GM12878 (cell line): Measurements from ENCODE around the gene KAZN. TPM values are rescaled to one million over a fixed set of nuclear protein-coding genes. Genes with fewer than 3 reads are reported as not detected.

Experiments used
- BACH1 ChIP-seq: fragments of 450-650 bp; IDR thresholded peaks from 2 replicates; pipeline ENCODE4 v1.6.1; 2017; ENCODE audit warnings: mild to moderate bottlenecking, borderline replicate concordance
- BHLHE40 ChIP-seq, 2 experiments: fragments of 450-650 bp in 1 of 2; IDR thresholded peaks; 2 replicates each; pipeline ENCODE4 v1.6.1; 2011 to 2017; ENCODE audit warnings: low read depth in 2 of 2, borderline replicate concordance in 1 of 2, improper control_type of control experiment in 1 of 2, low read length in 1 of 2, mild to moderate bottlenecking in 1 of 2
- CBFB ChIP-seq: IDR thresholded peaks from 2 replicates; pipeline ENCODE4 v1.6.1; 2016; ENCODE audit warnings: antibody characterized with exemption, low read depth
- DPF2 ChIP-seq: fragments of 450-650 bp; IDR thresholded peaks from 2 replicates; pipeline ENCODE4 v1.6.1; 2017; ENCODE audit warnings: mild to moderate bottlenecking
- EED ChIP-seq: sonication (generic); IDR thresholded peaks from 2 replicates; pipeline ENCODE4 v1.6.1; 2016; ENCODE audit warnings: antibody characterized with exemption, low read depth
- IKZF1 ChIP-seq: fragments of 450-650 bp; conservative IDR thresholded peaks from 2 replicates; pipeline ENCODE4 v1.6.1; 2017; ENCODE audit warnings: antibody characterized with exemption, mild to moderate bottlenecking
- IKZF2 ChIP-seq, 2 experiments: fragments of 450-650 bp; IDR thresholded peaks; 2 replicates each; pipeline ENCODE4 v1.6.1; 2017; ENCODE audit warnings: mild to moderate bottlenecking in 2 of 2, moderate library complexity in 2 of 2
- IRF5 ChIP-seq: fragments of 450-650 bp; IDR thresholded peaks from 2 replicates; pipeline ENCODE4 v1.6.1; 2017; ENCODE audit warnings: borderline replicate concordance
- LARP7 ChIP-seq: fragments of 450-650 bp; IDR thresholded peaks from 2 replicates; pipeline ENCODE4 v1.6.1; 2017; ENCODE audit warnings: mild to moderate bottlenecking
- NBN ChIP-seq: fragments of 450-650 bp; IDR thresholded peaks from 2 replicates; pipeline ENCODE4 v1.6.1; 2016
- NKRF ChIP-seq: fragments of 450-650 bp; conservative IDR thresholded peaks from 2 replicates; pipeline ENCODE4 v1.6.1; 2017; ENCODE audit warnings: mild to moderate bottlenecking, moderate library complexity
- RBBP5 ChIP-seq: fragments of 200-600 bp; sonication (generic); conservative IDR thresholded peaks from 2 replicates; pipeline ENCODE4 v1.6.1; 2016
- RUNX3 ChIP-seq: IDR thresholded peaks from 2 replicates; pipeline ENCODE4 v1.6.1; 2012; ENCODE audit warnings: low read length, inconsistent platforms
- SMARCA5 ChIP-seq: fragments of 450-650 bp; IDR thresholded peaks from 2 replicates; pipeline ENCODE4 v1.6.1; 2017; ENCODE audit warnings: mild to moderate bottlenecking
- SMC3 ChIP-seq: IDR thresholded peaks from 2 replicates; pipeline ENCODE4 v1.6.1; 2011; ENCODE audit warnings: low read length, improper control_type of control experiment, borderline replicate concordance
- SUPT20H ChIP-seq: IDR thresholded peaks from 2 replicates; pipeline ENCODE4 v1.6.1; 2011; ENCODE audit warnings: low read depth, mild to moderate bottlenecking, low read length, moderate library complexity, borderline replicate concordance; ENCODE audit not compliant: control insufficient read depth
- SUZ12 ChIP-seq: fragments of 200-600 bp; sonication (generic); IDR thresholded peaks from one replicate; pipeline ENCODE4 v1.6.1; 2018; ENCODE audit warnings: antibody characterized with exemption, mild to moderate bottlenecking; ENCODE audit not compliant: unreplicated experiment
- TCF12 ChIP-seq: IDR thresholded peaks from 2 replicates; pipeline ENCODE4 v1.6.1; 2011; ENCODE audit warnings: low read depth, mild to moderate bottlenecking, low read length
- TCF3 ChIP-seq: IDR thresholded peaks from 2 replicates; pipeline ENCODE4 v1.6.1; 2012; ENCODE audit warnings: low read depth, mild to moderate bottlenecking, low read length, borderline replicate concordance; ENCODE audit not compliant: insufficient read depth
- USF1 ChIP-seq: IDR thresholded peaks from 2 replicates; pipeline ENCODE4 v1.6.1; 2011; ENCODE audit warnings: borderline replicate concordance, low read depth, mild to moderate bottlenecking, moderate library complexity, mixed read lengths, low read length; ENCODE audit not compliant: insufficient read depth; ENCODE audit errors: extremely low read length
- WRNIP1 ChIP-seq: IDR thresholded peaks from 2 replicates; pipeline ENCODE4 v1.6.1; 2011; ENCODE audit warnings: low read depth, low read length, improper control_type of control experiment, borderline replicate concordance
- YY1 ChIP-seq: IDR thresholded peaks from 2 replicates; pipeline ENCODE4 v1.6.1; 2011; ENCODE audit warnings: low read depth, mild to moderate bottlenecking, low read length
- ZNF217 ChIP-seq: fragments of 450-650 bp; IDR thresholded peaks from 2 replicates; pipeline ENCODE4 v1.6.1; 2017; ENCODE audit warnings: antibody characterized with exemption, mild to moderate bottlenecking
- ZNF687 ChIP-seq: fragments of 450-650 bp; IDR thresholded peaks from 2 replicates; pipeline ENCODE4 v1.6.1; 2017; ENCODE audit warnings: mild to moderate bottlenecking, moderate library complexity
- polyA plus RNA-seq, 11 experiments: library from polyadenylated mRNA; depleted of rRNA in 4 of 11; unstranded in 6 of 11; stranded (reverse) in 5 of 11; fragments of >200 nt; fragmentation: Nextera tagmentation in 4 of 11; fragmentation: Illumina TruSeq in 1 of 11; extraction: Ambion mirVana in 4 of 11; extraction: Trizol in 1 of 11; gene quantifications; 1 replicate in 1 of 11; 2 replicates in 10 of 11; pipeline versions ENCODE4 v1.2.1 to v1.2.3, GENCODE V29; 2011 to 2016; ENCODE audit warnings: inconsistent platforms in 2 of 11, missing spikeins in 2 of 11, low read depth in 1 of 11
- total RNA-seq, 4 experiments: library from RNA; depleted of rRNA in 3 of 4; stranded (reverse); fragments of >200 nt in 3 of 4; fragmentation: Illumina TruSeq in 1 of 4; extraction: Trizol in 1 of 4; gene quantifications; 2 replicates each; pipeline versions ENCODE4 v1.2.1 to v1.2.3, GENCODE V29; 2013 to 2021

The KAZN gene
- total and polyA plus RNA-seq, 10 of the 15 experiments (the other 5 are each of a cell fraction or from before 2014, with no cell fraction given), result 0.72 to 4.0 (median 1.2) TPM

GRCh38 chr1:15153842-15154479 is 555.5 kb downstream of the KAZN start (continued):
- TF ChIP-seq SMC3 (peak; percentile 15; the same call in 1 of the 2 replicates), IRF5 (no peak), IKZF2 (IDR thresholded peaks at IDR 0.05) (0 out of 4 replicates have a peak, but pooled peaks of 1 of the 2 experiments have one; percentile 8), BACH1 (no peak), IKZF1 (peak; percentile 74), CBFB (0 out of 2 replicates have a peak, but pooled peaks have one; percentile 32), BHLHE40 (IDR thresholded peaks at IDR 0.05; ENCODE audit: borderline replicate concordance in 1 of 2, low read depth in 2 of 2, low read length in 1 of 2) (peak in 1 of 2 experiments; percentile 3; a peak in 1 of 4 replicates), ZNF687 (no peak), TCF12 (peak; percentile 93), ZNF217 (peak; percentile 76), SUPT20H (no peak), YY1 (0 out of 2 replicates have a peak, but pooled peaks have one; percentile 32), TCF3 (peak; percentile 97), NKRF (peak; percentile 49; the same call in 1 of the 2 replicates), RUNX3 (peak; percentile 5; the same call in 1 of the 2 replicates), EED (no peak; the same call in 1 of the 2 replicates), WRNIP1 (no peak), LARP7 (peak; percentile 74), DPF2 (peak; percentile 70), SUZ12 (no peak), SMARCA5 (peak; percentile 87), USF1 (no peak), RBBP5 (no peak), NBN (peak; percentile 58; the same call in 1 of the 2 replicates)
